Smooth muscle cell (in vitro differentiated cells): ENCODE results near the gene MCTP2. TPM values are rescaled to one million over a fixed set of nuclear protein-coding genes. Genes with fewer than 3 reads are reported as not detected.

Experiments
- DNase-seq: peaks from one replicate; lab custom pipeline; 2025; ENCODE audit not compliant: unreplicated experiment; lab: John Stamatoyannopoulos, UW
- H2AFZ ChIP-seq: fragments of 200-600 bp; sonication (generic); 2 replicates; pipeline ENCODE4 v1.6.0; 2016; ENCODE audit warnings: antibody characterized with exemption, low read depth, mild to moderate bottlenecking
- H3F3A ChIP-seq: fragments of 200-600 bp; sonication (generic); 2 replicates; pipeline ENCODE4 v1.6.0; 2017; ENCODE audit warnings: antibody characterized with exemption, low read depth
- H3K27ac ChIP-seq: fragments of 200-600 bp; sonication (generic); 2 replicates; pipeline ENCODE4 v1.5.1; 2016; ENCODE audit warnings: low read depth, mild to moderate bottlenecking
- H3K27me3 ChIP-seq: fragments of 200-600 bp; sonication (generic); 2 replicates; pipeline ENCODE4 v1.6.1; 2016; ENCODE audit warnings: low read depth, mild to moderate bottlenecking
- H3K36me3 ChIP-seq: fragments of 200-600 bp; sonication (generic); 2 replicates; pipeline ENCODE4 v1.5.1; 2016; ENCODE audit warnings: low read depth
- H3K4me1 ChIP-seq: fragments of 200-600 bp; sonication (generic); 2 replicates; pipeline ENCODE4 v1.5.1; 2016; ENCODE audit warnings: low read depth
- H3K4me2 ChIP-seq: fragments of 200-600 bp; sonication (generic); 2 replicates; pipeline ENCODE4 v1.6.0; 2016; ENCODE audit warnings: mild to moderate bottlenecking
- H3K4me3 ChIP-seq: fragments of 200-600 bp; sonication (generic); 2 replicates; pipeline ENCODE4 v1.5.1; 2016; ENCODE audit warnings: mild to moderate bottlenecking
- H3K79me2 ChIP-seq: fragments of 200-600 bp; sonication (generic); 2 replicates; pipeline ENCODE4 v1.6.0; 2016; ENCODE audit warnings: low read depth, mild to moderate bottlenecking
- H3K9ac ChIP-seq: fragments of 200-600 bp; sonication (generic); 2 replicates; pipeline ENCODE4 v1.6.0; 2016; ENCODE audit warnings: low read depth
- H3K9me3 ChIP-seq: fragments of 200-600 bp; sonication (generic); replicated peaks from 2 replicates; pipeline ENCODE4 v1.5.1; 2016; ENCODE audit warnings: low read depth
- H4K20me1 ChIP-seq: fragments of 200-600 bp; sonication (generic); 2 replicates; pipeline ENCODE4 v1.6.0; 2016; ENCODE audit warnings: low read depth
- CTCF ChIP-seq: fragments of 200-600 bp; sonication (generic); IDR thresholded peaks from 2 replicates; pipeline ENCODE4 v1.5.1; 2017; ENCODE audit warnings: borderline replicate concordance, mild to moderate bottlenecking, antibody characterized with exemption; ENCODE audit not compliant: insufficient read depth, poor library complexity, severe bottlenecking
- whole genome bisulfite sequencing: methylation state at CpG from one replicate; pipeline ENCODE4 v1.1.7; 2016; ENCODE audit warnings: low lambda C conversion rate; 5-methylcytosine and 5-hydroxymethylcytosine counted together
- polyA plus RNA-seq: library from polyadenylated mRNA; unstranded; fragments of >200 nt; fragmentation: Nextera tagmentation; extraction: Ambion mirVana; gene quantifications from 2 replicates; pipeline ENCODE4 v1.2.1, GENCODE V29; 2016
- total RNA-seq: library from RNA; depleted of rRNA; stranded (reverse); fragments of >200 nt; gene quantifications from 2 replicates; pipeline ENCODE4 v1.2.3, GENCODE V29; 2014

Gene MCTP2
- total and polyA plus RNA-seq, 2 experiments from 2014 or later = 12.1 to 32.1 TPM

GRCh38 chr15:94417501-94418293 lies 186.3 kb downstream of the MCTP2 start:
- H3K27ac ChIP-seq = no peak overlapping the region
- no peaks in the 10 kb centered on the region for H3K79me2 ChIP-seq
- H4K20me1 ChIP-seq = no peaks in the 10 kb centered on the region
- 92% methylated on average over 12 of the region's 12 CpGs for WGBS
- no peak overlapping the region for H3K4me3 ChIP-seq
- no peak for TF ChIP-seq CTCF
- no peak overlapping the region for H2AFZ ChIP-seq
- H3K9ac ChIP-seq = no peak overlapping the region
- no peak for DNase-seq
- no peaks in the 10 kb centered on the region for H3K27me3 ChIP-seq
- H3K9me3 ChIP-seq = no peaks in the 10 kb centered on the region
- no peaks in the 10 kb centered on the region for H3F3A ChIP-seq
- H3K4me1 ChIP-seq = peaks cover 11% of the 10 kb centered on the region
- H3K36me3 ChIP-seq = no peaks in the 10 kb centered on the region
- no peak overlapping the region for H3K4me2 ChIP-seq

- DNase-seq = no peak
- H4K20me1 ChIP-seq = no peaks in the 10 kb centered on the region
- no peak for TF ChIP-seq CTCF
- no peak overlapping the region for H3K27ac ChIP-seq
- H3K9ac ChIP-seq = no peak overlapping the region
- no peaks in the 10 kb centered on the region for H3K9me3 ChIP-seq
- H3K4me1 ChIP-seq = no peaks in the 10 kb centered on the region
- H2AFZ ChIP-seq = no peak overlapping the region
- no peak overlapping the region for H3K4me2 ChIP-seq
- H3K27me3 ChIP-seq = no peaks in the 10 kb centered on the region
- no peak overlapping the region for H3K4me3 ChIP-seq
- no peaks in the 10 kb centered on the region for H3K79me2 ChIP-seq
- WGBS = 75% methylated on average over 1 of the region's 1 CpG
- H3F3A ChIP-seq = no peaks in the 10 kb centered on the region
- H3K36me3 ChIP-seq = no peaks in the 10 kb centered on the region
These were observed 190.3 kb downstream of the MCTP2 start for GRCh38 chr15:94421706-94422105.

GRCh38 chr15:94432279-94432678 lies 200.9 kb downstream of the MCTP2 start:
- H3K36me3 ChIP-seq = no peaks in the 10 kb centered on the region
- no peak overlapping the region for H2AFZ ChIP-seq
- H4K20me1 ChIP-seq = no peaks in the 10 kb centered on the region
- H3K9me3 ChIP-seq = no peaks in the 10 kb centered on the region
- H3K27ac ChIP-seq = no peak overlapping the region
- no peak for DNase-seq
- H3F3A ChIP-seq = no peaks in the 10 kb centered on the region
- H3K9ac ChIP-seq = no peak overlapping the region
- TF ChIP-seq CTCF = no peak
- no peaks in the 10 kb centered on the region for H3K79me2 ChIP-seq
- H3K4me2 ChIP-seq = no peak overlapping the region
- WGBS = 84% methylated on average over 1 of the region's 1 CpG
- H3K27me3 ChIP-seq = no peaks in the 10 kb centered on the region
- no peak overlapping the region for H3K4me3 ChIP-seq
- no peaks in the 10 kb centered on the region for H3K4me1 ChIP-seq

GRCh38 chr15:94439158-94439557 lies 207.8 kb downstream of the MCTP2 start:
- no peaks in the 10 kb centered on the region for H3K36me3 ChIP-seq
- no peak overlapping the region for H2AFZ ChIP-seq
- no peak overlapping the region for H3K9ac ChIP-seq
- H3K4me1 ChIP-seq = no peaks in the 10 kb centered on the region
- DNase-seq = no peak
- WGBS = 90% methylated on average over 3 of the region's 3 CpGs
- H3K79me2 ChIP-seq = no peaks in the 10 kb centered on the region
- H3K9me3 ChIP-seq = no peaks in the 10 kb centered on the region
- H3F3A ChIP-seq = no peaks in the 10 kb centered on the region
- no peaks in the 10 kb centered on the region for H4K20me1 ChIP-seq
- no peak overlapping the region for H3K27ac ChIP-seq
- H3K27me3 ChIP-seq = no peaks in the 10 kb centered on the region
- no peak for TF ChIP-seq CTCF
- H3K4me2 ChIP-seq = no peak overlapping the region
- H3K4me3 ChIP-seq = no peak overlapping the region
